AG04450 (cell line): ENCODE measurements around the gene ATP2A3. TPM values are rescaled to one million over a fixed set of nuclear protein-coding genes. Genes with fewer than 3 reads are reported as not detected.

Experiments
- CTCF ChIA-PET: fragments of 300-600, 350-600 bp; formaldehyde crosslinking; extraction: SDS; loops from one replicate; lab custom pipeline; 2022; ENCODE audit warnings: antibody characterized with exemption, inconsistent platforms; lab: Charles Lee
- POLR2A ChIA-PET: fragments of 350-600 bp; formaldehyde crosslinking; extraction: SDS; loops from one replicate; lab custom pipeline; 2021; ENCODE audit warnings: antibody characterized with exemption, inconsistent platforms; lab: Yijun Ruan, JAX
- DNase-seq: peaks from one replicate; pipeline ENCODE4 v3.0.0-alpha.2; 2011; ENCODE audit warnings: low read depth, low spot score
- H3K27ac ChIP-seq: one replicate; pipeline ENCODE4 v1.5.1; 2012; ENCODE audit warnings: low read depth, low read length, control low read depth
- H3K27me3 ChIP-seq: one replicate; pipeline ENCODE4 v1.6.0; 2012; ENCODE audit warnings: low read length; ENCODE audit not compliant: control insufficient read depth, insufficient read depth
- H3K4me3 ChIP-seq: 2 replicates; pipeline ENCODE4 v1.5.1; 2011; ENCODE audit warnings: mild to moderate bottlenecking, low read depth, low read length, control low read depth
- H3K9me3 ChIP-seq: 2 replicates; pipeline ENCODE4 v1.5.1; 2012; ENCODE audit warnings: low read length; ENCODE audit not compliant: control insufficient read depth, insufficient read depth
- polyA plus RNA-seq: library from polyadenylated mRNA; depleted of rRNA; stranded (reverse); fragments of >200 nt; gene quantifications from 2 replicates; pipeline ENCODE4 v1.2.3, GENCODE V29; 2011
- TF ChIP-seq, protein P1 (sequence below): IDR thresholded peaks from 2 replicates; pipeline ENCODE4 v1.5.1; 2011; ENCODE audit warnings: low read depth, low read length, control low read depth, inconsistent platforms

Gene ATP2A3
- polyA plus RNA-seq, 1 experiment = 0.46 TPM

- ChIA-PET CTCF (no interaction called here), POLR2A (no interaction called here)
- Histone ChIP-seq H3K4me3 (no peak overlapping the region), H3K9me3 (peaks cover 20% of the 10 kb centered on the region), H3K27ac (no peak overlapping the region), H3K27me3 (peaks cover 23% of the 10 kb centered on the region)
- no peak for DNase-seq
- TF ChIP-seq, protein P1, sequence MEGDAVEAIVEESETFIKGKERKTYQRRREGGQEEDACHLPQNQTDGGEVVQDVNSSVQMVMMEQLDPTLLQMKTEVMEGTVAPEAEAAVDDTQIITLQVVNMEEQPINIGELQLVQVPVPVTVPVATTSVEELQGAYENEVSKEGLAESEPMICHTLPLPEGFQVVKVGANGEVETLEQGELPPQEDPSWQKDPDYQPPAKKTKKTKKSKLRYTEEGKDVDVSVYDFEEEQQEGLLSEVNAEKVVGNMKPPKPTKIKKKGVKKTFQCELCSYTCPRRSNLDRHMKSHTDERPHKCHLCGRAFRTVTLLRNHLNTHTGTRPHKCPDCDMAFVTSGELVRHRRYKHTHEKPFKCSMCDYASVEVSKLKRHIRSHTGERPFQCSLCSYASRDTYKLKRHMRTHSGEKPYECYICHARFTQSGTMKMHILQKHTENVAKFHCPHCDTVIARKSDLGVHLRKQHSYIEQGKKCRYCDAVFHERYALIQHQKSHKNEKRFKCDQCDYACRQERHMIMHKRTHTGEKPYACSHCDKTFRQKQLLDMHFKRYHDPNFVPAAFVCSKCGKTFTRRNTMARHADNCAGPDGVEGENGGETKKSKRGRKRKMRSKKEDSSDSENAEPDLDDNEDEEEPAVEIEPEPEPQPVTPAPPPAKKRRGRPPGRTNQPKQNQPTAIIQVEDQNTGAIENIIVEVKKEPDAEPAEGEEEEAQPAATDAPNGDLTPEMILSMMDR = no peak
These were observed 8.7 kb upstream of the ATP2A3 start for GRCh38 chr17:3972931-3973330.

GRCh38 chr17:3972281-3972731 lies 8.1 kb upstream of the ATP2A3 start:
- POLR2A ChIA-PET = no interaction called here
- no peak for DNase-seq
- no peak overlapping the region for H3K4me3 ChIP-seq
- TF ChIP-seq, protein P1 = no peak
- CTCF ChIA-PET = no interaction called here
- H3K27me3 ChIP-seq = peaks cover 27% of the 10 kb centered on the region
- peaks cover 20% of the 10 kb centered on the region for H3K9me3 ChIP-seq
- no peak overlapping the region for H3K27ac ChIP-seq

GRCh38 chr17:3970668-3971067 lies 6.4 kb upstream of the ATP2A3 start:
- Histone ChIP-seq H3K9me3 (peaks cover 15% of the 10 kb centered on the region), H3K4me3 (no peak overlapping the region), H3K27me3 (peaks cover 33% of the 10 kb centered on the region), H3K27ac (no peak overlapping the region)
- TF ChIP-seq, protein P1 = no peak
- ChIA-PET CTCF (no interaction called here), POLR2A (no interaction called here)
- no peak for DNase-seq

DNA sequence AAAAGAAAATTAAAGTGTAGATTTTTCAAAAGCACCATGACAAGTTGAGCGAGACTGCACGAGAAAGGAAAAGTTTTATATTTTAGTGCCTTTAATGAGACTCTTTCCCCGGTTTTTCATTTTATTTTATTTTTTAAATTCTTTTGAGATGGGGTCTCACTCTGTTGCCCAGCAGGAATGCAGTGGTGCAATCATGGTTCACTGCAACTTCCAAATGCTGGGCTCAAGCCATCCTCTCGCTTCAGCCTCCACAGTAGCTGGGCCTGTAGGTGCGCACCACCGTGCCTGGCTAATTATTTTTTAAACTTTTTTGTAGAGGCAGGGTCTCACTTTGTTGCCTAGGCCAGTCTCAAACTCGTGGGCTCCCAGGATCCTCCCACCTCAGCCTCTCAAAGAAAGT lies 5.7 kb upstream of the ATP2A3 start:
- H3K9me3 ChIP-seq = peaks cover 12% of the 10 kb centered on the region
- ChIA-PET CTCF (no interaction called here), POLR2A (interaction anchor here (0.6 kb wide), 1 partner anchor 32 kb away, joined by 3 read pairs; no protein-coding TSS in a partner anchor)
- H3K27ac ChIP-seq = no peak overlapping the region
- H3K4me3 ChIP-seq = no peak overlapping the region
- TF ChIP-seq, protein P1 = no peak
- DNase-seq = no peak
- peaks cover 38% of the 10 kb centered on the region for H3K27me3 ChIP-seq

GRCh38 chr17:3968886-3969524 lies 4.8 kb upstream of the ATP2A3 start:
- DNase-seq = no peak
- peaks cover 2% of the 10 kb centered on the region; the same call in 1 of the 2 replicates for H3K9me3 ChIP-seq
- CTCF ChIA-PET = no interaction called here
- no peak overlapping the region for H3K4me3 ChIP-seq
- H3K27ac ChIP-seq = no peak overlapping the region
- POLR2A ChIA-PET = interaction anchor here (0.6 kb wide), 1 partner anchor 33 kb away, joined by 3 read pairs; no protein-coding TSS in a partner anchor
- H3K27me3 ChIP-seq = peaks cover 39% of the 10 kb centered on the region
- TF ChIP-seq, protein P1 = no peak
